Activated CD4-positive, alpha-beta T cell treated with anti-CD3 and anti-CD28 coated beads for 24 hours (primary cell): ENCODE results near the gene PLPPR3.

Source experiments
- DNase-seq, 2 donors: peaks; one replicate each; pipeline ENCODE4 v3.0.0-alpha.2; 2020; ENCODE audit warnings: low read depth in 2 of 2

Gene PLPPR3

GRCh38 chr19:772730-773436 lies 48.9 kb downstream of the PLPPR3 start:
- no peak for DNase-seq

GRCh38 chr19:772063-772462 lies 49.7 kb downstream of the PLPPR3 start:
- DNase-seq = no peak

- DNase-seq = peak in 1 of 2 donors; percentile 18
Observed at GRCh38 chr19:771332-771785, 50.4 kb downstream of the PLPPR3 start.

- DNase-seq = no peak
Observed at GRCh38 chr19:769616-770015, 52.1 kb downstream of the PLPPR3 start.

GRCh38 chr19:768424-768823 lies 53.3 kb downstream of the PLPPR3 start:
- no peak for DNase-seq

GRCh38 chr19:765179-765738 lies 56.5 kb downstream of the PLPPR3 start:
- DNase-seq = no peak

- DNase-seq = no peak
Observed at GRCh38 chr19:764301-764700, 57.5 kb downstream of the PLPPR3 start.

GRCh38 chr19:763869-764268 lies 57.9 kb downstream of the PLPPR3 start:
- no peak for DNase-seq

GRCh38 chr19:763181-763580 lies 58.6 kb downstream of the PLPPR3 start:
- no peak for DNase-seq
